CD14-positive monocyte (primary cell): ENCODE data around the gene TNIP2. TPM values are rescaled to one million over a fixed set of nuclear protein-coding genes. Genes with fewer than 3 reads are reported as not detected.

Source experiments
- DNase-seq, 3 donors: peaks; one replicate each; pipeline ENCODE4 v3.0.0-alpha.2; 2011 to 2022
- H2AFZ ChIP-seq: 2 replicates; pipeline ENCODE4 v1.6.0; 2012; ENCODE audit warnings: mild to moderate bottlenecking, low read depth, low read length, inconsistent platforms; ENCODE audit not compliant: insufficient read depth, poor library complexity, severe bottlenecking
- H3K27ac ChIP-seq, 2 donors: 1 replicate in 1 of 2; 2 replicates in 1 of 2; pipeline ENCODE4 v1.5.1; 2012 to 2013; ENCODE audit warnings: low read length in 2 of 2, control low read depth in 1 of 2, inconsistent platforms in 1 of 2, low read depth in 1 of 2, mild to moderate bottlenecking in 1 of 2
- H3K27me3 ChIP-seq, 2 donors: one replicate each; pipeline versions ENCODE4 v1.6.0 to v1.6.1; 2011 to 2013; ENCODE audit warnings: low read length in 2 of 2; ENCODE audit not compliant: control insufficient read depth in 2 of 2, insufficient read depth in 2 of 2
- H3K36me3 ChIP-seq, 2 donors: replicated peaks in 1 of 2; 1 replicate in 1 of 2; 2 replicates in 1 of 2; pipeline versions ENCODE4 v1.5.1 to v1.6.1; 2012 to 2013; ENCODE audit warnings: low read length in 2 of 2, control low read depth in 1 of 2, inconsistent platforms in 1 of 2, mild to moderate bottlenecking in 1 of 2; ENCODE audit not compliant: insufficient read depth in 2 of 2, control insufficient read depth in 1 of 2
- H3K4me1 ChIP-seq, 2 donors: 1 replicate in 1 of 2; 2 replicates in 1 of 2; pipeline versions ENCODE4 v1.5.1 to v1.6.1; 2012 to 2013; ENCODE audit warnings: low read length in 2 of 2, control low read depth in 1 of 2, inconsistent platforms in 1 of 2, mild to moderate bottlenecking in 1 of 2, moderate library complexity in 1 of 2; ENCODE audit not compliant: insufficient read depth in 2 of 2, control insufficient read depth in 1 of 2
- H3K4me2 ChIP-seq: replicated peaks from 2 replicates; pipeline ENCODE3; 2012; ENCODE audit warnings: low read length, moderate library complexity, mild to moderate bottlenecking; ENCODE audit not compliant: poor library complexity, severe bottlenecking; ENCODE audit errors: extremely low read depth
- H3K4me3 ChIP-seq, 3 experiments: fragments of 200-600 bp in 1 of 3; sonication (generic) in 1 of 3; replicated peaks in 1 of 3; 1 replicate in 2 of 3; 2 replicates in 1 of 3; pipeline ENCODE4 v1.5.1; 2011 to 2013; ENCODE audit warnings: low read length in 3 of 3, mild to moderate bottlenecking in 3 of 3, control low read depth in 2 of 3, low read depth in 2 of 3, inconsistent platforms in 1 of 3, moderate library complexity in 1 of 3
- H3K79me2 ChIP-seq: 2 replicates; pipeline ENCODE4 v1.6.0; 2012; ENCODE audit warnings: mild to moderate bottlenecking, control low read depth, inconsistent platforms, low read length, moderate library complexity; ENCODE audit not compliant: insufficient read depth
- H3K9ac ChIP-seq: 2 replicates; pipeline ENCODE4 v1.6.0; 2017; ENCODE audit warnings: low read length, mild to moderate bottlenecking; ENCODE audit not compliant: insufficient read depth, poor library complexity, severe bottlenecking
- H3K9me3 ChIP-seq, 2 donors: replicated peaks in 1 of 2; 1 replicate in 1 of 2; 2 replicates in 1 of 2; pipeline versions ENCODE4 v1.5.1 to v1.6.1; 2012 to 2013; ENCODE audit warnings: low read length in 2 of 2, control low read depth in 1 of 2; ENCODE audit not compliant: control insufficient read depth in 1 of 2, insufficient read depth in 1 of 2
- H4K20me1 ChIP-seq: 2 replicates; pipeline ENCODE4 v1.6.0; 2012; ENCODE audit warnings: mild to moderate bottlenecking, low read length, control low read depth, moderate library complexity; ENCODE audit not compliant: insufficient read depth
- H3K27ac Mint-ChIP-seq, 7 donors: one replicate each; pipeline ENCODE4 v1.8.0; 2020; ENCODE audit warnings: mild to moderate bottlenecking in 7 of 7, mixed read lengths in 7 of 7, moderate library complexity in 6 of 7, inconsistent platforms in 2 of 7
- H3K27me3 Mint-ChIP-seq, 3 donors: one replicate each; pipeline ENCODE4 v1.8.0; 2021 to 2022; ENCODE audit warnings: low read depth in 3 of 3, mild to moderate bottlenecking in 3 of 3, mixed read lengths in 3 of 3, moderate library complexity in 3 of 3, inconsistent platforms in 1 of 3
- H3K36me3 Mint-ChIP-seq, 2 donors: one replicate each; pipeline ENCODE4 v1.8.0; 2020; ENCODE audit warnings: mixed read lengths in 2 of 2, inconsistent platforms in 1 of 2, mild to moderate bottlenecking in 1 of 2
- H3K4me1 Mint-ChIP-seq: one replicate; pipeline ENCODE4 v1.8.0; 2020; ENCODE audit warnings: mild to moderate bottlenecking, mixed read lengths
- H3K4me3 Mint-ChIP-seq, 2 donors: one replicate each; pipeline ENCODE4 v1.8.0; 2020; ENCODE audit warnings: mild to moderate bottlenecking in 2 of 2, mixed read lengths in 2 of 2, moderate library complexity in 1 of 2
- H3K9me3 Mint-ChIP-seq, 7 donors: one replicate each; pipeline ENCODE4 v1.8.0; 2020 to 2022; ENCODE audit warnings: mixed read lengths in 7 of 7, mild to moderate bottlenecking in 6 of 7, moderate library complexity in 6 of 7, inconsistent platforms in 2 of 7
- CTCF ChIP-seq: fragments of 200-600 bp; IDR thresholded peaks from one replicate; pipeline ENCODE4 v1.8.0; 2022; ENCODE audit warnings: antibody characterized with exemption, mild to moderate bottlenecking
- WGBS: methylation state at CpG from one replicate; pipeline ENCODE4 v1.1.5; 2013; ENCODE audit warnings: missing lambda C conversion rate; ENCODE audit not compliant: insufficient coverage; 5-methylcytosine and 5-hydroxymethylcytosine counted together
- intact Hi-C, 2 donors: fragments of 100-400 bp; cut with micrococcal nuclease; formaldehyde crosslinking; loops; one replicate each; pipeline versions ENCODE4 v1.15.0 to v1.15.1; 2023
- polyA plus RNA-seq, 3 donors: library from polyadenylated mRNA; depleted of rRNA in 1 of 3; unstranded in 2 of 3; stranded (reverse) in 1 of 3; fragments of 300-500 nt in 2 of 3; fragments of >200 nt in 1 of 3; fragmentation: Illumina TruSeq in 2 of 3; gene quantifications; 1 replicate in 2 of 3; 2 replicates in 1 of 3; pipeline ENCODE4 v1.2.3, GENCODE V29; 2012 to 2021

The TNIP2 gene
- polyA plus RNA-seq, 3 donors: 27.6 to 75.7 (median 28.2) TPM

- Histone ChIP-seq H4K20me1 (no peaks in the 10 kb centered on the region), H3K79me2 (no peaks in the 10 kb centered on the region), H3K9ac (no peak overlapping the region), H3K36me3 (peaks cover 96 to 97% of the 10 kb centered on the region in 2 donors), H3K4me3 (no peak overlapping the region), H3K27me3 (no peaks in the 10 kb centered on the region), H3K4me2 (no peak overlapping the region), H3K9me3 (no peaks in the 10 kb centered on the region), H3K4me1 (no peaks in the 10 kb centered on the region), H2AFZ (no peak overlapping the region), H3K27ac (no peak overlapping the region)
- intact Hi-C loops: no loop called here
- DNase-seq: no peak
- WGBS: 100% methylated on average over 6 of the region's 8 CpGs
- no peak for TF ChIP-seq CTCF
- Mint-ChIP-seq H3K36me3 (peaks cover 91 to 97% of the 10 kb centered on the region in 2 donors), H3K9me3 (peaks cover 0 to 1% (median 0%) of the 10 kb centered on the region in 7 donors), H3K4me1 (no peaks in the 10 kb centered on the region), H3K27ac (peak overlapping the region in 1 of 7 donors; percentile 50), H3K27me3 (peaks cover 0 to 1% (median 0%) of the 10 kb centered on the region in 3 donors), H3K4me3 (no peak overlapping the region)
Observed at GRCh38 chr4:2697995-2698414, 58.1 kb downstream of the TNIP2 start.

DNA sequence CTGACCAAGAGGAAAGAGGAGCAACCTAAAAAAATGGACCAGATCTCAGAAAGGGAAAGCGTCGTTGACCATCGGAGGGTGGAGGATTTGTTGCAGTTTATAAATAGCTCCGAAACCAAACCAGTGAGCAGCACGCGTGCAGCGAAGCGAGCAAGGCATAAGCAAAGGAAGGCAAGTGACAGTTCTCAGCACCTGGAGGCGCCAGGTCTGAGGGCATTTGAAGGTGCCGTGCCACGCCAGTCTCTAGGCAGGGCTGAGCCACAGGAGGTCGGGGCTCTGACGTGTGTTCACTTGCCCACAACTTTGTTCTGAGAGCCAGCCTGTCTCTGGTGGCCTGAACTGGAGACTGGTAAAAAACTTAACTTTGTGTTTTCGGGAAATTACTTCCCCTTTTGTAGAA, 59.7 kb downstream of the TNIP2 start:
- Histone ChIP-seq H3K36me3 (peaks cover 92 to 97% of the 10 kb centered on the region in 2 donors), H3K4me1 (no peaks in the 10 kb centered on the region), H3K4me3 (no peak overlapping the region), H3K27me3 (no peaks in the 10 kb centered on the region), H3K9me3 (no peaks in the 10 kb centered on the region), H3K79me2 (no peaks in the 10 kb centered on the region), H3K4me2 (no peak overlapping the region), H3K27ac (peak overlapping the region in 1 of 2 donors; percentile 26), H4K20me1 (no peaks in the 10 kb centered on the region), H2AFZ (no peak overlapping the region), H3K9ac (no peak overlapping the region)
- 98% methylated on average over 13 of the region's 14 CpGs for WGBS
- Mint-ChIP-seq H3K4me3 (no peak overlapping the region), H3K36me3 (peaks cover 91 to 97% of the 10 kb centered on the region in 2 donors), H3K27ac (peak overlapping the region in 2 of 7 donors; percentile 32 to 57), H3K9me3 (peaks cover 0 to 1% (median 0%) of the 10 kb centered on the region in 7 donors), H3K4me1 (no peaks in the 10 kb centered on the region), H3K27me3 (peaks cover 0 to 1% (median 0%) of the 10 kb centered on the region in 3 donors)
- intact Hi-C loops: no loop called here
- DNase-seq: no peak
- TF ChIP-seq CTCF: no peak
